K562 (cell line): ENCODE results near the gene SCTR. TPM values are rescaled to one million over a fixed set of nuclear protein-coding genes. Genes with fewer than 3 reads are reported as not detected.

ENCODE experiments used
- CSDE1 ChIP-seq, 2 experiments: fragments of 450-650 bp; IDR thresholded peaks; 2 replicates each; pipeline ENCODE4 v1.6.1; 2016; ENCODE audit warnings: mild to moderate bottlenecking in 1 of 2
- CTBP1 ChIP-seq: fragments of 450-650 bp; IDR thresholded peaks from 2 replicates; pipeline ENCODE4 v1.6.1; 2016; ENCODE audit warnings: borderline replicate concordance
- E2F3 ChIP-seq: fragments of 250-450 bp; sonication (Bioruptor Pico); IDR thresholded peaks from 2 replicates; pipeline ENCODE4 v1.4.0; 2020; ENCODE audit warnings: mild to moderate bottlenecking
- FOXK2 ChIP-seq, 2 experiments: fragments of 450-650 bp; IDR thresholded peaks in 1 of 2; conservative IDR thresholded peaks in 1 of 2; 2 replicates each; pipeline ENCODE4 v1.6.1; 2016; ENCODE audit warnings: low read depth in 2 of 2, mild to moderate bottlenecking in 1 of 2
- GTF2F1 ChIP-seq: IDR thresholded peaks from 2 replicates; pipeline ENCODE4 v1.6.1; 2011; ENCODE audit warnings: low read depth, low read length, improper control_type of control experiment
- HDAC2 ChIP-seq: fragments of 450-650 bp; IDR thresholded peaks from 2 replicates; pipeline ENCODE4 v1.6.1; 2016; ENCODE audit warnings: mild to moderate bottlenecking
- NCOA1 ChIP-seq: fragments of 450-650 bp; IDR thresholded peaks from 2 replicates; pipeline ENCODE4 v1.6.1; 2016; ENCODE audit warnings: low read depth
- NFE2L1 ChIP-seq: fragments of 450-650 bp; IDR thresholded peaks from 2 replicates; pipeline ENCODE4 v1.6.1; 2016; ENCODE audit warnings: missing genetic modification characterization, low read depth, mild to moderate bottlenecking, missing compliant biosample characterization, moderate library complexity, borderline replicate concordance
- PCBP1 ChIP-seq: fragments of 200-400 bp; formaldehyde crosslinking; IDR thresholded peaks from 2 replicates; pipeline ENCODE4 v1.6.1; 2018; ENCODE audit warnings: mild to moderate bottlenecking, low read depth, low read length; ENCODE audit not compliant: poor library complexity, severe bottlenecking
- PCBP2 ChIP-seq: fragments of 200-400 bp; formaldehyde crosslinking; IDR thresholded peaks from 2 replicates; pipeline ENCODE4 v1.6.1; 2018; ENCODE audit warnings: low read length, low read depth, mild to moderate bottlenecking, moderate library complexity; ENCODE audit not compliant: poor library complexity, severe bottlenecking
- PHF20 ChIP-seq: fragments of 450-650 bp; IDR thresholded peaks from 2 replicates; pipeline ENCODE4 v1.6.1; 2018; ENCODE audit not compliant: partially characterized antibody
- PURB ChIP-seq: sonication (generic); formaldehyde crosslinking; IDR thresholded peaks from 2 replicates; pipeline ENCODE4 v1.9.0; 2021; ENCODE audit warnings: low read depth, mild to moderate bottlenecking, missing genetic modification reagents
- RB1 ChIP-seq: fragments of 450-650 bp; IDR thresholded peaks from 2 replicates; pipeline ENCODE4 v1.6.1; 2017; ENCODE audit warnings: low read depth, mild to moderate bottlenecking
- ZFP36 ChIP-seq: fragments of 150-350 bp; IDR thresholded peaks from 2 replicates; pipeline ENCODE4 v1.6.1; 2018; ENCODE audit warnings: low read length, low read depth; ENCODE audit not compliant: partially characterized antibody
- ZNF347 ChIP-seq: fragments of 450-650 bp; formaldehyde crosslinking; IDR thresholded peaks from 2 replicates; pipeline ENCODE4 v1.4.0; 2020; ENCODE audit warnings: low read depth, mild to moderate bottlenecking, moderate library complexity
- polyA plus RNA-seq, 8 experiments: library from polyadenylated mRNA; depleted of rRNA in 4 of 8; stranded (reverse) in 5 of 8; unstranded in 3 of 8; fragments of >200 nt; fragmentation: Nextera tagmentation in 2 of 8; fragmentation: Illumina TruSeq in 1 of 8; extraction: Ambion mirVana in 2 of 8; extraction: Trizol in 1 of 8; gene quantifications; 2 replicates each; pipeline versions ENCODE4 v1.2.1 to v1.2.3, GENCODE V29; 2011 to 2014; ENCODE audit warnings: inconsistent platforms in 1 of 8, missing spikeins in 1 of 8
- total RNA-seq, 7 experiments: library from RNA; depleted of rRNA in 6 of 7; stranded (reverse); fragments of >200 nt in 6 of 7; fragmentation: Illumina TruSeq in 2 of 7; extraction: Trizol in 2 of 7; gene quantifications; 2 replicates each; pipeline versions ENCODE4 v1.2.1 to v1.2.3, GENCODE V29; 2011 to 2021; ENCODE audit warnings: low replicate concordance in 1 of 7
- TF ChIP-seq, protein P1 (sequence below): sonication (generic); formaldehyde crosslinking; IDR thresholded peaks from 2 replicates; pipeline ENCODE4 v1.8.1; 2022; ENCODE audit warnings: missing genetic modification reagents
- TF ChIP-seq, protein P2 (sequence below): sonication (generic); formaldehyde crosslinking; IDR thresholded peaks from 2 replicates; pipeline ENCODE4 v1.8.0; 2022; ENCODE audit warnings: mild to moderate bottlenecking, missing genetic modification reagents, borderline replicate concordance
- TF ChIP-seq, protein P3 (sequence below): fragments of 250-450 bp; sonication (Bioruptor Pico); IDR thresholded peaks from 2 replicates; pipeline ENCODE4 v1.8.0; 2022; ENCODE audit warnings: inconsistent platforms
- TF ChIP-seq, protein P4 (sequence below): fragments of 250-450 bp; sonication (Bioruptor Pico); IDR thresholded peaks from 2 replicates; pipeline ENCODE4 v1.5.0; 2022; ENCODE audit warnings: mild to moderate bottlenecking
- TF ChIP-seq, protein P5 (sequence below): fragments of 250-450 bp; sonication (Bioruptor Pico); IDR thresholded peaks from 2 replicates; pipeline ENCODE4 v1.8.0; 2022; ENCODE audit warnings: moderate library complexity, mild to moderate bottlenecking, inconsistent platforms

The SCTR gene
- total and polyA plus RNA-seq, 9 of the 15 experiments (the other 6 are each of a cell fraction or from before 2014, with no cell fraction given) = not detected

DNA sequence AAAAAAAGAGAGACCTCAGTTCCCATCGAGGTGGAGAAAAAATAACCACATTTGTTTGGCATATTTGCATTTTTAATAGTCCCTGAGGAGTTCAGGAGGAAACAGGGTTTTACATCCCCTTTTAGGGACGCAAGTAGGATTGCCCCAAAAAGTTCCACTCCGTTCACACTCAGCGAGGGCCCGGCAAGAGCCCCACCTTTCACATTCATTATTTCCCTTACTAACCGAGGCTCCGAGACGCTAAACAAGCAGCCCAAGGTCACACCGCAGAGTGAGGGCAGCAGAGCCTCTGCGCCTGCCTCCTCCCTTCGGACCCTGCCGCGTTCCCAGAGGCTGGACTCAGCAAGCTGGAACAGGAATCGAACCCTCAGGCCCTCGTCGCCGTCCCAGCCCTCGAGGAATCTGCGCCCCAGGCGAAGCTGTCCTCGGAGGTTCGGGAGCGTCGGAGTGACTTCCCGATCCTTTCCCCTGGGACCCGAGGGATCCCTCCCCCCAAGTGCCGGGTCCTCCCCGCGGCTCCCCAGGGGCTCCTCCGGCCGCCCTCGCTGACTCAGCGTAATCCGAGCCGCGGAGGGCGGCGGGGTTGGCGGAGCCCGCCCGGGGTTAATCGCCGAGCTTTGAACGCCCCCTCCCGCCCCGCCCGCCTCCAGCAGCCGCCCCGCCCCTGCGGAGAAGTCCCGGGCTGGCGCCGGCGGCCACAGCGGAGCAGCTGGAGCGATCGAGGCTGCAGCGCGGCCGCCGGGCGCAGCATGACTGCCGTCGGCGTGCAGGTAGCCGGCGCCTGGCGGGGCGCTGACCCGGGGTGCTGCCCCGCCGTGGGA is 92.9 kb downstream of the SCTR start, which contains the start of gene TMEM37 (continued):
- no peak for TF ChIP-seq GTF2F1
- no peak for TF ChIP-seq PHF20
- TF ChIP-seq ZNF347 (CRISPR knock-in tag) = no peak
- peak; percentile 77 for TF ChIP-seq HDAC2
- no peak for TF ChIP-seq PCBP1
- TF ChIP-seq, protein P1, sequence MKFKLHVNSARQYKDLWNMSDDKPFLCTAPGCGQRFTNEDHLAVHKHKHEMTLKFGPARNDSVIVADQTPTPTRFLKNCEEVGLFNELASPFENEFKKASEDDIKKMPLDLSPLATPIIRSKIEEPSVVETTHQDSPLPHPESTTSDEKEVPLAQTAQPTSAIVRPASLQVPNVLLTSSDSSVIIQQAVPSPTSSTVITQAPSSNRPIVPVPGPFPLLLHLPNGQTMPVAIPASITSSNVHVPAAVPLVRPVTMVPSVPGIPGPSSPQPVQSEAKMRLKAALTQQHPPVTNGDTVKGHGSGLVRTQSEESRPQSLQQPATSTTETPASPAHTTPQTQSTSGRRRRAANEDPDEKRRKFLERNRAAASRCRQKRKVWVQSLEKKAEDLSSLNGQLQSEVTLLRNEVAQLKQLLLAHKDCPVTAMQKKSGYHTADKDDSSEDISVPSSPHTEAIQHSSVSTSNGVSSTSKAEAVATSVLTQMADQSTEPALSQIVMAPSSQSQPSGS = no peak
- no peak; the same call in 1 of the 2 replicates for TF ChIP-seq NFE2L1 (tag)
- TF ChIP-seq, protein P2, sequence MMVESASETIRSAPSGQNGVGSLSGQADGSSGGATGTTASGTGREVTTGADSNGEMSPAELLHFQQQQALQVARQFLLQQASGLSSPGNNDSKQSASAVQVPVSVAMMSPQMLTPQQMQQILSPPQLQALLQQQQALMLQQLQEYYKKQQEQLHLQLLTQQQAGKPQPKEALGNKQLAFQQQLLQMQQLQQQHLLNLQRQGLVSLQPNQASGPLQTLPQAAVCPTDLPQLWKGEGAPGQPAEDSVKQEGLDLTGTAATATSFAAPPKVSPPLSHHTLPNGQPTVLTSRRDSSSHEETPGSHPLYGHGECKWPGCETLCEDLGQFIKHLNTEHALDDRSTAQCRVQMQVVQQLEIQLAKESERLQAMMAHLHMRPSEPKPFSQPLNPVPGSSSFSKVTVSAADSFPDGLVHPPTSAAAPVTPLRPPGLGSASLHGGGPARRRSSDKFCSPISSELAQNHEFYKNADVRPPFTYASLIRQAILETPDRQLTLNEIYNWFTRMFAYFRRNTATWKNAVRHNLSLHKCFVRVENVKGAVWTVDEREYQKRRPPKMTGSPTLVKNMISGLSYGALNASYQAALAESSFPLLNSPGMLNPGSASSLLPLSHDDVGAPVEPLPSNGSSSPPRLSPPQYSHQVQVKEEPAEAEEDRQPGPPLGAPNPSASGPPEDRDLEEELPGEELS (CRISPR knock-in tag) = 0 out of 2 replicates have a peak, but pooled peaks have one; percentile 10
- TF ChIP-seq PCBP2 = no peak
- TF ChIP-seq E2F3 (CRISPR knock-in tag) = no peak
- TF ChIP-seq FOXK2 (conservative IDR thresholded peaks at IDR 0.05 in 1 of 2, IDR thresholded peaks at IDR 0.05 in 1 of 2; ENCODE audit: low read depth in 2 of 2) = no peak; a peak in 1 of 4 replicates
- TF ChIP-seq ZFP36 = peak; percentile 90
- TF ChIP-seq, protein P3, sequence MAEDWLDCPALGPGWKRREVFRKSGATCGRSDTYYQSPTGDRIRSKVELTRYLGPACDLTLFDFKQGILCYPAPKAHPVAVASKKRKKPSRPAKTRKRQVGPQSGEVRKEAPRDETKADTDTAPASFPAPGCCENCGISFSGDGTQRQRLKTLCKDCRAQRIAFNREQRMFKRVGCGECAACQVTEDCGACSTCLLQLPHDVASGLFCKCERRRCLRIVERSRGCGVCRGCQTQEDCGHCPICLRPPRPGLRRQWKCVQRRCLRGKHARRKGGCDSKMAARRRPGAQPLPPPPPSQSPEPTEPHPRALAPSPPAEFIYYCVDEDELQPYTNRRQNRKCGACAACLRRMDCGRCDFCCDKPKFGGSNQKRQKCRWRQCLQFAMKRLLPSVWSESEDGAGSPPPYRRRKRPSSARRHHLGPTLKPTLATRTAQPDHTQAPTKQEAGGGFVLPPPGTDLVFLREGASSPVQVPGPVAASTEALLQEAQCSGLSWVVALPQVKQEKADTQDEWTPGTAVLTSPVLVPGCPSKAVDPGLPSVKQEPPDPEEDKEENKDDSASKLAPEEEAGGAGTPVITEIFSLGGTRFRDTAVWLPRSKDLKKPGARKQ (CRISPR knock-in tag) = no peak
- TF ChIP-seq, protein P4, sequence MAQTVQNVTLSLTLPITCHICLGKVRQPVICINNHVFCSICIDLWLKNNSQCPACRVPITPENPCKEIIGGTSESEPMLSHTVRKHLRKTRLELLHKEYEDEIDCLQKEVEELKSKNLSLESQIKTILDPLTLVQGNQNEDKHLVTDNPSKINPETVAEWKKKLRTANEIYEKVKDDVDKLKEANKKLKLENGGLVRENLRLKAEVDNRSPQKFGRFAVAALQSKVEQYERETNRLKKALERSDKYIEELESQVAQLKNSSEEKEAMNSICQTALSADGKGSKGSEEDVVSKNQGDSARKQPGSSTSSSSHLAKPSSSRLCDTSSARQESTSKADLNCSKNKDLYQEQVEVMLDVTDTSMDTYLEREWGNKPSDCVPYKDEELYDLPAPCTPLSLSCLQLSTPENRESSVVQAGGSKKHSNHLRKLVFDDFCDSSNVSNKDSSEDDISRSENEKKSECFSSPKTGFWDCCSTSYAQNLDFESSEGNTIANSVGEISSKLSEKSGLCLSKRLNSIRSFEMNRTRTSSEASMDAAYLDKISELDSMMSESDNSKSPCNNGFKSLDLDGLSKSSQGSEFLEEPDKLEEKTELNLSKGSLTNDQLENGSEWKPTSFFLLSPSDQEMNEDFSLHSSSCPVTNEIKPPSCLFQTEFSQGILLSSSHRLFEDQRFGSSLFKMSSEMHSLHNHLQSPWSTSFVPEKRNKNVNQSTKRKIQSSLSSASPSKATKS (CRISPR knock-in tag) = no peak
- peak; percentile 48; the same call in 1 of the 2 replicates for TF ChIP-seq RB1
- TF ChIP-seq CTBP1 = peak; percentile 47; the same call in 1 of the 2 replicates
- no peak for TF ChIP-seq PURB
- peak; percentile 57; the same call in 1 of the 2 replicates for TF ChIP-seq NCOA1
- TF ChIP-seq, protein P5, sequence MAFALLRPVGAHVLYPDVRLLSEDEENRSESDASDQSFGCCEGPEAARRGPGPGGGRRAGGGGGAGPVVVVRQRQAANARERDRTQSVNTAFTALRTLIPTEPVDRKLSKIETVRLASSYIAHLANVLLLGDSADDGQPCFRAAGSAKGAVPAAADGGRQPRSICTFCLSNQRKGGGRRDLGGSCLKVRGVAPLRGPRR (CRISPR knock-in tag) = no peak
- no peak for TF ChIP-seq CSDE1 (IDR thresholded peaks at IDR 0.05)
